HG02763 (cell line): ENCODE data around the gene PWP1.

Source experiments
- ATAC-seq: cut with Tn5 transposase; IDR thresholded peaks from one replicate; pipeline ENCODE4 v1.9.1; 2021; ENCODE audit warnings: mild to moderate bottlenecking, moderate library complexity; ENCODE audit not compliant: unreplicated experiment

Gene PWP1

GRCh38 chr12:107732365-107732764 is 46.8 kb downstream of the PWP1 start:
- ATAC-seq, result no peak

GRCh38 chr12:107734139-107734538 is 48.5 kb downstream of the PWP1 start:
- ATAC-seq, result no peak

GRCh38 chr12:107735763-107736162 is 50.2 kb downstream of the PWP1 start:
- ATAC-seq, result no peak

DNA sequence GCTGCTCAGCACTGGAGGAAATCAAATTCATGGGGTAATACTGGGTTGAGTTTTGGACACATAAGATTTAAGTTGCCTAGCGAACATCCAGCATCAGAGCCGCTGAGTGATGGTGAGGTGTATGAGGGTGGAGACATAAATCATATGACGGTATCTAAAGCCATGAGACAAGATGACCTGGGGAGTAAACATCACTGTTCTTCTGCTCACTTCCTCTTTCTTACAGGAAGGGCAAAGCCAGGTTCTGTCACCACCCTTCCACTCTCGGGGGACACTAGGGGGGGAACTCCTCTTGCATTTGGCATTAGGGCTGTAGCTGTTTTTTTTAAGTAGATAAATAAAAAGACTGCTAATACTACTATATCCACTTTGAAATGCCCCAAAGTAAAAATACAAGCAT is 51.3 kb downstream of the PWP1 start:
- peak; percentile 86 for ATAC-seq

DNA sequence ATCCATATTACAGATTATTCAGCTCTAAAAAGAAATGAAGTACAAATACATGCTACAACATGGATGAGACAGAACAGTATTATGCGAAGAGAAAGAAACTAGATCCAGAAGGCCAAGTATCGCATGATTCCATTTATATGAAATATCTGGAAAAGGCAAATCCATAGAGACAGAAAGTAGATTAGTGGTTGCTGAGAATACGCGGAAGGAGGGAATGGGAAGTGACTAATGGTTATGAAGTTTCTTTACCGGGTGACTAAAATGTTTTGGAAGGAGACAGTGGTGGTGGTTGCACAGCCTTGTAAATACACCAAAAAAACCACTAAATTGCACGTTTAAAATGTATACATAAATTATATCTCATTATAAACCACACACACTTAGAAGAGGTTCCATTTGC is 62.9 kb downstream of the PWP1 start:
- no peak for ATAC-seq

DNA sequence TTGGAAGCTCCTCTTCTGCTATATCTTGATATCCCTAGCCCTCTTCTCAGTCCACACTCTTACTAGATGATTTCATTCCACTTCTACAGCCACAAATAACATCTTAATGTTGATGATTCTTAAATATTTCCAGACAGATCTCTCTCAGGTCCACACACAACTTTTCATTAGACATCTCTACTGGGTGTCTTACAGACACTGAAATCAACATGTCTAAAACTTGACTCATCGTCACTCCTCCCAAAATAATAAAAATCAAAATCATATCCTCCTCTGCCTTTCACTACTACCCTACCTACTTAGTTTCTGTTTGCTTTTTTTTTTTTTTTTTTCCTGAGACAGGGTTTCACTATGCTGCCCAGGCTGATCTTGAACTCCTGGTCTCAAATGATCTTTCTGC is 63.5 kb downstream of the PWP1 start:
- ATAC-seq, result no peak

GRCh38 chr12:107759410-107759809 is 73.8 kb downstream of the PWP1 start:
- no peak for ATAC-seq

- ATAC-seq, result peak; percentile 21
Measured at GRCh38 chr12:107760207-107760808, 74.7 kb downstream of the PWP1 start.

GRCh38 chr12:107760809-107761501 is 75.4 kb downstream of the PWP1 start, which contains the start of gene PRDM4:
PRDM4 (minus strand) TSS chr12:107761137; CDS start chr12:107760515, 622 bp downstream.
- peak; percentile 95 for ATAC-seq

GRCh38 chr12:107761502-107761904 is 75.9 kb downstream of the PWP1 start:
- no peak for ATAC-seq
